Liver (tissue), 3 donors: ENCODE measurements around the gene FLT1.

Experiments used
- CTCF ChIP-seq: fragments of 150-350 bp; IDR thresholded peaks from 2 replicates; pipeline ENCODE4 v1.5.1; 2017; ENCODE audit warnings: improper control_type of control experiment, low read depth, low read length; ENCODE audit not compliant: missing input control
- GABPA ChIP-seq, 2 donors: IDR thresholded peaks in 1 of 2; conservative IDR thresholded peaks in 1 of 2; 2 replicates each; pipeline ENCODE4 v1.6.1; 2016; ENCODE audit warnings: antibody characterized with exemption in 2 of 2, mild to moderate bottlenecking in 1 of 2, moderate library complexity in 1 of 2
- RAD21 ChIP-seq, 2 donors: IDR thresholded peaks; 2 replicates each; pipeline ENCODE4 v1.6.1; 2016; ENCODE audit warnings: antibody characterized with exemption in 2 of 2, mild to moderate bottlenecking in 2 of 2
- REST ChIP-seq: IDR thresholded peaks from 2 replicates; pipeline ENCODE4 v1.6.1; 2016; ENCODE audit warnings: antibody characterized with exemption, mild to moderate bottlenecking
- SP1 ChIP-seq: IDR thresholded peaks from 2 replicates; pipeline ENCODE4 v1.6.1; 2018; ENCODE audit warnings: antibody characterized with exemption, mild to moderate bottlenecking
- YY1 ChIP-seq: IDR thresholded peaks from 2 replicates; pipeline ENCODE4 v1.6.1; 2016; ENCODE audit warnings: antibody characterized with exemption, mild to moderate bottlenecking
- donor health status: healthy.
- donor health status: healthy.

GRCh38 chr13:28476919-28477708, 17.8 kb downstream of the FLT1 start:
- no peak for TF ChIP-seq CTCF
- no peak for TF ChIP-seq YY1
- no peak for TF ChIP-seq GABPA (IDR thresholded peaks at IDR 0.05 in 1 of 2, conservative IDR thresholded peaks at IDR 0.05 in 1 of 2)
- TF ChIP-seq REST: no peak
- TF ChIP-seq RAD21 (IDR thresholded peaks at IDR 0.05): no peak
- no peak for TF ChIP-seq SP1
